Activated naive CD4-positive, alpha-beta T cell treated with anti-CD3 and anti-CD28 coated beads, Interleukin-2, amount 50 U/mL, for 72 hours (primary cell): ENCODE results near the gene PDE4A. TPM values are rescaled to one million over a fixed set of nuclear protein-coding genes. Genes with fewer than 3 reads are reported as not detected.
A peak's percentile ranks its signal among the peaks of the same experiment; 100 is the strongest.
"Not testable (repeated sequence)": the region's sequence is repeated elsewhere in the genome, so short reads cannot be mapped to it uniquely, and the experiment has no call there.

Source experiments
- ATAC-seq, 2 donors: fragments of 150-1000 bp; cut with Tn5 transposase; 2 replicates each; pipeline ENCODE4 v1.10.0; 2021; ENCODE audit warnings: mild to moderate bottlenecking in 2 of 2, moderate library complexity in 2 of 2
- DNase-seq, 2 donors: peaks; one replicate each; pipeline ENCODE4 v3.0.0; 2021 to 2022; ENCODE audit warnings: low spot score in 2 of 2
- H3K27ac Mint-ChIP-seq, 2 donors: one replicate each; pipeline ENCODE4 v1.8.0; 2022; ENCODE audit warnings: mild to moderate bottlenecking in 2 of 2, mixed read lengths in 2 of 2
- H3K36me3 Mint-ChIP-seq, 2 donors: one replicate each; pipeline ENCODE4 v1.8.0; 2022; ENCODE audit warnings: mixed read lengths in 2 of 2
- H3K9me3 Mint-ChIP-seq, 2 donors: one replicate each; pipeline ENCODE4 v1.8.0; 2022; ENCODE audit warnings: mixed read lengths in 2 of 2
- total RNA-seq, 2 donors: library from RNA; stranded (reverse); gene quantifications; one replicate each; pipeline ENCODE4 v1.2.3, GENCODE V29; 2022

The PDE4A gene
- total RNA-seq, 2 donors from 2014 or later, result 2.7 to 5.0 TPM

- ATAC-seq (no peak), DNase-seq (no peak)
- H3K36me3 Mint-ChIP-seq, result peaks cover 5 to 8% of the 10 kb centered on the region in 2 donors
- H3K27ac Mint-ChIP-seq, result no peak overlapping the region
- no peaks in the 10 kb centered on the region for H3K9me3 Mint-ChIP-seq
Measured at GRCh38 chr19:10432736-10433130, 12.4 kb downstream of the PDE4A start.

DNA sequence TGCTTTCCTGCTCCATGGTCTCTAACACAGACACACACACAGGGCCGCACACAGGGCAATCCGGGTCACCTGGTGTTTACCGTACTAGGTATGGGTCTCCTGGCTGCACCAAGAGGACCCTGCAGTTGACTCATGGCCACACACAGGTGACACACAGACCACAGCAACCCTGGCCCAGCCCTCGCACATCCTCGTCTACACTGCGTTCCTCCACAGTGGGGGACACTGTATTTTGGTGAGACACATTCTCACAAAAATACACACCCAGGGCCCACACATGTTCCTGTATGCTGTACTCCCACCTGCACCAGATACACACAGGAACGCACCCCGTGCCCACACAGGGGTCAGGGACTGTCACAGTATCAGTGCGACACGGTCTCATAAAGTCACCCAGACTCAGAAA is 12.8 kb downstream of the PDE4A start:
- Mint-ChIP-seq H3K9me3 (no peaks in the 10 kb centered on the region), H3K36me3 (peaks cover 5 to 8% of the 10 kb centered on the region in 2 donors), H3K27ac (no peak overlapping the region)
- DNase-seq (no peak), ATAC-seq (no peak)

GRCh38 chr19:10439588-10439987 is 19.2 kb downstream of the PDE4A start:
- no peaks in the 10 kb centered on the region for H3K9me3 Mint-ChIP-seq
- H3K27ac Mint-ChIP-seq, result no peak overlapping the region
- no peaks in the 10 kb centered on the region for H3K36me3 Mint-ChIP-seq
- no peak for ATAC-seq
- no peak for DNase-seq

GRCh38 chr19:10442698-10443097 is 22.4 kb downstream of the PDE4A start:
- ATAC-seq (no peak), DNase-seq (no peak)
- Mint-ChIP-seq H3K9me3 (no peaks in the 10 kb centered on the region), H3K27ac (no peak overlapping the region), H3K36me3 (no peaks in the 10 kb centered on the region)

- DNase-seq, result no peak
- H3K9me3 Mint-ChIP-seq, result no peaks in the 10 kb centered on the region
- ATAC-seq, result no peak
- H3K27ac Mint-ChIP-seq, result no peak overlapping the region
- no peaks in the 10 kb centered on the region for H3K36me3 Mint-ChIP-seq
Measured at GRCh38 chr19:10449037-10449436, 28.7 kb downstream of the PDE4A start.

GRCh38 chr19:10450191-10450852 is 30.0 kb downstream of the PDE4A start:
- ATAC-seq, result no peak
- DNase-seq, result no peak
- Mint-ChIP-seq H3K9me3 (no peaks in the 10 kb centered on the region), H3K36me3 (no peaks in the 10 kb centered on the region), H3K27ac (no peak overlapping the region)

- H3K27ac Mint-ChIP-seq, result no peak overlapping the region
- no peaks in the 10 kb centered on the region for H3K9me3 Mint-ChIP-seq
- ATAC-seq (peak in 1 of 2 donors; percentile 65), DNase-seq (no peak)
- H3K36me3 Mint-ChIP-seq, result no peaks in the 10 kb centered on the region
Measured at GRCh38 chr19:10450853-10451609, 30.7 kb downstream of the PDE4A start.

GRCh38 chr19:10452726-10453618 is 32.6 kb downstream of the PDE4A start:
- no peaks in the 10 kb centered on the region for H3K36me3 Mint-ChIP-seq
- H3K27ac Mint-ChIP-seq, result no peak overlapping the region
- ATAC-seq, result no peak

DNA sequence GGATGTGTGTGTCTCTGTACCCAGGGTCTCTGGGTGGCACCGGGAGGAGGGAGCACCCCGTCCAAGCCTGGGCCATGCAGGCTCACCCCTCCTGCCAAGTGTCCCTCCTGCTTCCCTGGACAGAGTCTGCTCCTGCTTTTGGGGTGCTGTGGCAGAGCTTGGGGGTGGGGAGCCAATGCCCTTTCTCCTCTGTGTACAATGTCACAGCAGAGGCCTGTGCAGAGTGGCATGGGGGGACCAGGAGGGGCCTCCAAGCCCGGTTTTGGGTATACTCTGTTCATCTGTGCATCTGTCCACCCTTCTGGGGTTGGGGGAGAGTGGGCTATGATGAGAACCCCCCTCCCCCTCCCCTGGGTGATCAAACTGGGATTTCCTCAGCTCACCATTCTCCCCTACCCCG is 33.5 kb downstream of the PDE4A start:
- ATAC-seq, result no peak
- no peak overlapping the region for H3K27ac Mint-ChIP-seq
- no peaks in the 10 kb centered on the region for H3K36me3 Mint-ChIP-seq

More at GRCh38 chr19:10452726-10453618, 32.6 kb downstream of the PDE4A start:
- H3K9me3 Mint-ChIP-seq, result no peaks in the 10 kb centered on the region
- DNase-seq, result no peak

DNA sequence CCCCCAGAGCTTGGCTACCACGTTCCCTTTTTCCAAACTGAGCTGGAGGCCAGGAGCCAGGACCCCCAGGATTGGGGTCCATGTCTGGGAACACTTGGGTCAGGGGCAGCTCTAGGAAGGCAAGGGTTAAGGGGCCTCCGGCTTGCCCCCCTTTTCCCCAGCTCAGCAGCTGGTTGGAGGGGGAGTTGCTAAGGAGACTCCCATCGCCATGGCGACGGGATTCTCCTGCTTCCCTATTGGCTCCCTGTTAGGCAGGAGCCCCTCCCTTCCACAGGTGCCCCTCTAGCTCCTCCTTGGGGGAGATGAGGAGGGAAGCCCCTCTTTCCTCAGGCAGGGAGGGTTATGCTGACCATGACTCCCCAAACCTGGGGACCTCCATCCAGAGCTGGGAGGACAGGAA is 33.9 kb downstream of the PDE4A start:
- DNase-seq (no peak), ATAC-seq (no peak)
- Mint-ChIP-seq H3K9me3 (no peaks in the 10 kb centered on the region), H3K36me3 (no peaks in the 10 kb centered on the region), H3K27ac (no peak overlapping the region)

More for the DNA sequence above, 33.5 kb downstream of the PDE4A start:
- no peak for DNase-seq
- no peaks in the 10 kb centered on the region for H3K9me3 Mint-ChIP-seq

- ATAC-seq, H3K36me3 Mint-ChIP-seq, H3K9me3 Mint-ChIP-seq, DNase-seq, H3K27ac Mint-ChIP-seq: not testable (repeated sequence)
Measured at GRCh38 chr19:10458733-10459132, 38.4 kb downstream of the PDE4A start.

DNA sequence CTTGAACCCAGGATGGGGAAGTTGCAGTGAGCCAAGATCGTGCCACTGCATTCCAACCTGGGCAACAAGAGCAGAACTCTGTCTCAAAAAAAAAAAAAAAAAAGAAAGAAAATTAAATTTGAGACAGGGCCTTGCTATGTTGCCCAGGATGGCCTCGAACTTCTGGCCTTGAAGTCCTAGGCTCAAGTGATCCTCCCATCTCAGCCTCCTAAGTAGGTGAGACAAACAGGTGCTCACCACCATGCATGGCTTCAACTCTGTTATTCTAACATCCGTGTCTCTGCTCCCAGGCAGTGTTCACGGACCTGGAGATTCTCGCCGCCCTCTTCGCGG is 40.3 kb downstream of the PDE4A start:
- no peak for DNase-seq
- no peaks in the 10 kb centered on the region for H3K36me3 Mint-ChIP-seq
- H3K9me3 Mint-ChIP-seq, result no peaks in the 10 kb centered on the region
- H3K27ac Mint-ChIP-seq, result no peak overlapping the region
- no peak for ATAC-seq

- no peaks in the 10 kb centered on the region for H3K9me3 Mint-ChIP-seq
- no peak overlapping the region for H3K27ac Mint-ChIP-seq
- ATAC-seq (peak; percentile 97 to 99), DNase-seq (peak; percentile 93 to 94)
- H3K36me3 Mint-ChIP-seq, result no peaks in the 10 kb centered on the region
Measured at GRCh38 chr19:10461047-10461949, 41.0 kb downstream of the PDE4A start.

- not testable (repeated sequence) for DNase-seq, H3K36me3 Mint-ChIP-seq, H3K9me3 Mint-ChIP-seq, ATAC-seq
- H3K27ac Mint-ChIP-seq, result peak overlapping the region in 1 of 2 donors; percentile 36
Measured at GRCh38 chr19:10462042-10462441, 41.7 kb downstream of the PDE4A start.

- Mint-ChIP-seq H3K9me3 (no peaks in the 10 kb centered on the region), H3K36me3 (no peaks in the 10 kb centered on the region), H3K27ac (no peak overlapping the region)
- DNase-seq (no peak), ATAC-seq (no peak)
Measured at GRCh38 chr19:10462557-10462956, 42.2 kb downstream of the PDE4A start.

GRCh38 chr19:10464456-10464855 is 44.1 kb downstream of the PDE4A start:
- no peak for DNase-seq
- ATAC-seq, result no peak

More at GRCh38 chr19:10464456-10464855, 44.1 kb downstream of the PDE4A start:
- Mint-ChIP-seq H3K9me3 (no peaks in the 10 kb centered on the region), H3K27ac (no peak overlapping the region), H3K36me3 (no peaks in the 10 kb centered on the region)
